GM06990 (cell line): ENCODE measurements around the gene COPB1.

Source experiments
- DNase-seq: peaks from one replicate; pipeline ENCODE4 v3.0.0-alpha.2; 2011; ENCODE audit not compliant: insufficient read length; ENCODE audit errors: extremely low read depth
- H3K27me3 ChIP-seq: replicated peaks from 2 replicates; pipeline ENCODE4 v1.6.0; 2011; ENCODE audit warnings: low read length; ENCODE audit not compliant: control insufficient read depth, insufficient read depth
- H3K36me3 ChIP-seq: 2 replicates; pipeline ENCODE4 v1.5.1; 2011; ENCODE audit warnings: low read length; ENCODE audit not compliant: control insufficient read depth, insufficient read depth
- H3K4me3 ChIP-seq: replicated peaks from 2 replicates; pipeline ENCODE4 v1.5.1; 2011; ENCODE audit warnings: low read depth, mild to moderate bottlenecking, control low read depth, low read length
- TF ChIP-seq, protein P1 (sequence below): IDR thresholded peaks from 2 replicates; pipeline ENCODE4 v1.5.1; 2011; ENCODE audit warnings: low read length, control low read depth, mild to moderate bottlenecking, inconsistent platforms; ENCODE audit not compliant: insufficient read depth, poor library complexity, severe bottlenecking

COPB1 gene

DNA sequence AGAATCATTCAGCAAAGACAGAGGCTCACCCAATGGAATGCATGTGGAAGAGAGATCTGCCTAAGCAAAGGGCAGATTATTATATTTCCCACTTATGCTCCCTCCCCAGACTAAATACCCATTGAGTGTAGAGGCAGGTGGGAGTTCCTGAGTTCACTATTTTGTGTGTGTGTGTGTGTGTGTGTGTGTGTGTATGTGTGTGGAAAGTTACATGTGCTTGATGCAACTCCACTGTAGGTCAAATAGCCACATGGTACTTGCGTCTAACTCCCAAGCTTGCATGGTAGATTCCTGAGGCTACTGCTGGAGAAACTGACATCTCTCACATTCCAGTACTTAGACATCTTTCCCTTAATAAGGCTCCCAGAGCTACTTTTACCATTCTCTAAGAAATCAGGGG, 3.4 kb upstream of the COPB1 start:
- Histone ChIP-seq H3K27me3 (no peaks in the 10 kb centered on the region), H3K4me3 (no peak overlapping the region), H3K36me3 (peaks cover 4% of the 10 kb centered on the region)
- no peak for DNase-seq
- TF ChIP-seq, protein P1, sequence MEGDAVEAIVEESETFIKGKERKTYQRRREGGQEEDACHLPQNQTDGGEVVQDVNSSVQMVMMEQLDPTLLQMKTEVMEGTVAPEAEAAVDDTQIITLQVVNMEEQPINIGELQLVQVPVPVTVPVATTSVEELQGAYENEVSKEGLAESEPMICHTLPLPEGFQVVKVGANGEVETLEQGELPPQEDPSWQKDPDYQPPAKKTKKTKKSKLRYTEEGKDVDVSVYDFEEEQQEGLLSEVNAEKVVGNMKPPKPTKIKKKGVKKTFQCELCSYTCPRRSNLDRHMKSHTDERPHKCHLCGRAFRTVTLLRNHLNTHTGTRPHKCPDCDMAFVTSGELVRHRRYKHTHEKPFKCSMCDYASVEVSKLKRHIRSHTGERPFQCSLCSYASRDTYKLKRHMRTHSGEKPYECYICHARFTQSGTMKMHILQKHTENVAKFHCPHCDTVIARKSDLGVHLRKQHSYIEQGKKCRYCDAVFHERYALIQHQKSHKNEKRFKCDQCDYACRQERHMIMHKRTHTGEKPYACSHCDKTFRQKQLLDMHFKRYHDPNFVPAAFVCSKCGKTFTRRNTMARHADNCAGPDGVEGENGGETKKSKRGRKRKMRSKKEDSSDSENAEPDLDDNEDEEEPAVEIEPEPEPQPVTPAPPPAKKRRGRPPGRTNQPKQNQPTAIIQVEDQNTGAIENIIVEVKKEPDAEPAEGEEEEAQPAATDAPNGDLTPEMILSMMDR: no peak

DNA sequence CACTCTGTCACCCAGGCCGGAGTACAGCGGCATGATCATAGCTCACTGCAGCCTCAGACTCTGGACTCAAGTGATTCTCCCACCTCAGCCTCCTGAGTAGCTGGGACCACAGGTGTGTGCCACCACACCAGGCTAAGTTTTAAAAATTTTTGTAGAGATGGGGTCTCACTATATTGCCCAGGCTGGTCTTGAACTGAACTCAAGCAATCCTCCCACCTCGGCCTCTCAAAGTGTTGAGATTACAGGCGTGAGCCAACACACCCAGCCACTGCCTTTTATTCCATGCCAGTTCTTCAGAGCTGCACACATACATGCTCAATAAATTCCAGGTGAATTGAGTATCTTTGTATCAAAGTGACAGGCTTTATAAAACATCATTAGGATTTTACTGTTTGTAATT, 2.4 kb upstream of the COPB1 start:
- TF ChIP-seq, protein P1: no peak
- Histone ChIP-seq H3K36me3 (peaks cover 4% of the 10 kb centered on the region), H3K27me3 (no peaks in the 10 kb centered on the region), H3K4me3 (no peak overlapping the region)
- no peak for DNase-seq

- TF ChIP-seq, protein P1: no peak
- no peaks in the 10 kb centered on the region for H3K27me3 ChIP-seq
- peak; percentile 26 for DNase-seq
- peak overlapping the region; percentile 98 for H3K4me3 ChIP-seq
- peaks cover 2% of the 10 kb centered on the region for H3K36me3 ChIP-seq
Measured at GRCh38 chr11:14500181-14500651, 605 bp upstream of the COPB1 start.

DNA sequence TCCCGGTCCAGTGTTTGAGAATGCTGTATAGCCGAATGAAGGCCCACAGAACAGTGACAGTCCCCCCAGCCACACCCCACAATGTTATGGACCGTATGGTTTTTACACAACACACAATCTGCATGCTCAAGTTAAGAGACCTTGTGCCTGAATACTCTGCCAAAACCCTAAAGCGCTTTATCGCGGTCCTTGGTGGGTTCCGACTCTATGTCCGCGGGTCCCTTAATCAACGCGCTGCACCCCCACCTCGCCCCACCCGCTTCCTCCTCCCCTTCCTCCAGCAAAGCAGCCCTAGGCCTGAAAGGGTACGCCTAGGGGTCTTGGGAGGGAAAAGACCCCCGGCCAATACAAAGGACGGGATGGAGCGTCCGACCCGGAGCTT, 442 bp downstream of the COPB1 start:
- H3K36me3 ChIP-seq: peaks cover 2% of the 10 kb centered on the region
- DNase-seq: no peak
- peak overlapping the region; percentile 98 for H3K4me3 ChIP-seq
- TF ChIP-seq, protein P1: no peak
- no peaks in the 10 kb centered on the region for H3K27me3 ChIP-seq

DNA sequence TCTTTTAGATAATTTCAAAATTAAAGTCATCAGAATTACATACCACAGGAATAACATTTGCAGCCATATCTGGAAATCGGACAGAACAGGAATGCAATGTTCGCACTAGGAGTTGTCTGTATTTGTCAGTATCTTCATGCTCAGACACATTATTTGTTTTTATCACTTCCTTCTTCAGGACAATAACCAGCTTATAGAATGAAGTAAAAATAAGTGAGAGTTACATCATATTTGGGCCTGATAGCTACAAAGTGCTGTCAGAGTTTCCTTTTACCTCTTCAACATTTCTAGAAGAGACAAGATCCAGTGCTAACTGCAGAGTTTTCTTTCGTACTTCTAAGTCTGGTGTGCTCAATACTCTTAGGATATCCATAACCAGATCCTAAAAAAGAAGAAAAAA, 18.9 kb downstream of the COPB1 start:
- Histone ChIP-seq H3K27me3 (no peaks in the 10 kb centered on the region), H3K4me3 (no peak overlapping the region), H3K36me3 (peaks cover 12% of the 10 kb centered on the region)
- DNase-seq: no peak
- TF ChIP-seq, protein P1: no peak

DNA sequence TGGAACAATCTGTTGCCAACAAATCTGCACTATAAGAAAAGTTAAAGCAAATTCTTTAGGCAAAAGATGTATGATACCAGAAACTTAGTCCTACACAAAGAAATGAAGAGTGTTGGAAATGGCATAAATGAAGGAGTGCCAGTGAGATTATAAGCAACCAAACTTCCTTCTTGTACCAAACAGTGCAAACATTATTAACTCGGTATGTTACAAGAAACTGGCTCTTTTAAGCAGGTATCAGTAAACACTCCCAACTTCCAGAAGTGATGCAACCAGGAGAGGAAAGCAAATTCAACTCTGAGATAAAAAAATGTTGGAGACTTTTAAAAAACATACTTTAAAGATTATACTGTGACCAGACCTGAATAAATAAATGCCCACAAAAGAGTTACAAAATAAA, 28.5 kb downstream of the COPB1 start:
- Histone ChIP-seq H3K27me3 (no peaks in the 10 kb centered on the region), H3K4me3 (no peak overlapping the region), H3K36me3 (peaks cover 15% of the 10 kb centered on the region)
- TF ChIP-seq, protein P1: no peak
- no peak for DNase-seq
